Activated T-cell treated with anti-CD3 and anti-CD28 coated beads for 48 hours (primary cell): Measurements from ENCODE around the gene DHDH.

ENCODE experiments used
- DNase-seq: peaks from one replicate; pipeline ENCODE4 v3.0.0-alpha.2; 2020; ENCODE audit warnings: low read depth

Gene DHDH

GRCh38 chr19:48950159-48950558 lies 16.7 kb downstream of the DHDH start:
- no peak for DNase-seq

DNA sequence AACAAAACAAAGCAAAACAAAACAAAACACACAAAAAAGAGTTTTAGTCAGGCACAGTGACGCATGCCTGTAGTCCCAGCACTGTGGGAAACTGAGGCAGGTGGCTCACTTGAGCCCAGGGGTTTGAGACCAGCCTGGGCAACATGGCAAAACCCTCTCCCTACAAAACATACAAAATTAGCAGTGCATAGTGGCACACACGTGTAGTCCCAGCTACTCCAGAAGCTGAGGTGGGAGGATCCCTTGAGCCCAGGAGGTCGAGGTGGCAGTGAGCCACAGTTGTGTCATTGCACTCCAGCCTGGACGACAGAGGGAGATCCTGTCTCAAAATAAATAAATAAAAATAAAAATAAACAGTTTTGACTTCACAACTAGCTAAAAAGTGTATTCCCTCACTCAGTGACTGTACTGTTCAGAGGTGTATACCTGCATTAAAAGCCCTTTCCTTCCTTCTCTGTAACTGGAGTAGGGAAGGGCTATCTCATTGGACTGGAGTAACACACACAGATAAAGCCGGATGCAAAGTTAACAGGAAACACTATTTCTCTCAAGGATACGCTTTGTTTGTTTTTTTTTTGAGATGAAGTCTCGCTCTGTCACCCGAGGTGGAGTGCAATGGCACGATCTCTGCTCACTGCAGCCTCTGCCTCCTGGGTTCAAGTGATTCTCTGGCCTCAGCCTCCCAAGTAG lies 17.5 kb downstream of the DHDH start:
- DNase-seq, result no peak

DNA sequence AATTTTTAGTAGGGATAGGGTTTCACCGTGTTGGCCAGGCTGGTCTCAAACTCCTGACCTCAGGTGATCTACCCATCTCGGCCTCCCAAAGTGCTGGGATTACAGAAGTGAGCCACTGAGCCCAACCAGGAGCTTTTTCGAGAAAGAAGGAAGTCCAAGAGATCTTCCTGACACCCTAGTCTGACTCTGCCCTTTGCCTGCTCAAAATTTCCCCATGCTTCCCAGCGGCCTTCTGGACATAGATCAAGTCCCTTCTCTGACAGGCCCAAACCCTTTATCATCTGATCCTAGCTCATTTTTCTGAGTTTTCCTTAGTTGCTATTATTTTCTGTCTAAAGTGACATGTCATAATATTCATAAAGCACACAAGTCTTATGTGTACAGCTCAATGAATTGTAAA lies 19.6 kb downstream of the DHDH start:
- no peak for DNase-seq

DNA sequence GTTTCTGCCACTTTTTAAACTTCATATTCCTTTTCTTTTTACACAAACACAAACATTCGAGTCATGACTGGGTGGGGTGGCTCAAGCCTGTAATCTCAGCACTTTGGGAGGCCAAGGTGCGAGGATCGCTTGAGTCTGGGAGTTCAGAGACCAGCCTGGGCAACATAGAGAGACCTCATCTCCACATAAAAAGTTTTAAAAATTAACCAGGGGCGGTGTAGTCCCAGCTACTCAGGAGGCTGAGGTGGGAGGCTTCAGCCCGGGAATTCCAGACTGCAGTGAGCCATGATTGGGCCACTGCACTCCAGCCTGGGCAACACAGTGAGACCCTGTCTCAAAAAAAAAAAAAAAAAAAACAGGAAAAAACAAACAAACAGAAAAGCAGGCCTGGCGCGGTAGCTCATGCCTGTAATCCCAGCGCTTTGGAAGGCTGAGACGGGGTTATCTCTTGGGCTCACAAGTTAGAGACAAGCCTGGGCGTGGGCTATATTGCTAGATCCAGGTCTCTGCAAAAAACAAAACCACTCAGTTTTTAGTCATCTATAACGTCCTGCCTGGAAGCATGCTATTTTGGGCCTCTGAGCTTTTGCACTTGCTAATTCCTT lies 20.6 kb downstream of the DHDH start:
- DNase-seq, result no peak

GRCh38 chr19:48954595-48955307 lies 21.3 kb downstream of the DHDH start, which contains the start of gene BAX:
TSS of gene BAX (plus strand) at chr19:48954875. CDS start at chr19:48954929, 54 bp downstream.
- DNase-seq, result peak; percentile 98

- no peak for DNase-seq
Observed at GRCh38 chr19:48955308-48955958, 21.9 kb downstream of the DHDH start.

DNA sequence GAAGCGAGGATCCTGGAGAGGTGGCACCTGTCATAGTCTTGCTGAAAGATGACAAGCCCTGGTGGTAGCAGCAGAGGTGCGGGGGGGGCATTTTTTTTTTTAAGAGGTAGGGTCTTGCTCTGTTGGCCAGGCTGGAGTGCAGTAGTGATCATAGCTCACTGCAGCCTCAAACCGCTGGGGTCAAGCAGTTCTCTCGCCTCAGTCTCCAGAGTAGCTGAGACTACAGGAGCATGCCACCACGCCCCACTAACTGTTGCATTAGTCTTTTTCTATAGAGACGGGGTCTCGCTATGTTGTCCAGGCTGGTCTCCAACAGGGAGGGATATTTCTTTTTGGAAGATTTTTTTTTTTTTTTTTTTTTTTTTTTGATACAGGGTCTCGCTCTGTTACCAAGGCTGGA lies 24.5 kb downstream of the DHDH start:
- no peak for DNase-seq

DNA sequence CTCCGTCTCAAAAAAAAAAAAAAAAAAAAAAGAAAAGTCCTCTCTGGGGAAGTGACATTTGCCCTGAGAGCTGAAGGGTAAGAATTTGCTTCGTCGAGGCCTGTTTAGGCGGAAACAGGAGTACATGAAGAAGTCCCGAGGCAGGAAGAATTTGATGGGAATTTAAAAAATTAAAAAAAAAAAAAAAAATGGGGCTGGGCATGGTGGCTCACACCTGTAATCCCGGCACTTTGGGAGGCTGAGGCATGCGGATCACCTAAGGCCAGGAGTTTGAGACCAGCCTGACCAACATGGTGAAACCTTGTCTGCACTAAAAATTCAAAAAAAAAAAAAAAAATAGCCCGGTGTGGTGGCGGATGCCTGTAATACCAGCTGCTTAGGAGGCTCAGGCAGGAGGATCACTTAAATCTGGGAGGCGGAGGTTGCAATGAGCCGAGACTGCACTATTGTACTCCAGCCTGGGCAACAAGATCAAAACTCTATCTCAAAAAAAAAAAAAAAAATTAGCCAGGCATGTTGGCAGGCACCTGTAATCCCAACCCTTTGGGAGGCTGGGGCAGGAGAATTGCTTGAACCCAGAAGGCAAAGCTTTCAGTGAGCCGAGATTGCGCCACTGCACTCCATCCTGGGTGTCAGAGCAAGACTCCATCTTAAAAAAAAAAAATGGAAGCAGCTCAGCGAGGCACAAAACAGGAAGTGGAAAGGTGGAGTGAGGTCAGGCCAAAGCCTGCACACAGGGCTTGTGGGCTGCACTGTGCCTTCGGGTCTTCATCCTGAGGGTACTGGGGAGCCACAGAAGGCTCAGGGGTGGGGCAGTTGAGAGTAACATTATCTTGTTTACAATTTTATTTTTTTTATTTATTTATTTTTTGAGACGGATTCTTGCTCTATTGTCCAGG lies 26.1 kb downstream of the DHDH start:
- DNase-seq, result no peak

GRCh38 chr19:48961051-48961649 lies 27.7 kb downstream of the DHDH start:
- no peak for DNase-seq

GRCh38 chr19:48961673-48962028 lies 28.2 kb downstream of the DHDH start:
- no peak for DNase-seq

DNA sequence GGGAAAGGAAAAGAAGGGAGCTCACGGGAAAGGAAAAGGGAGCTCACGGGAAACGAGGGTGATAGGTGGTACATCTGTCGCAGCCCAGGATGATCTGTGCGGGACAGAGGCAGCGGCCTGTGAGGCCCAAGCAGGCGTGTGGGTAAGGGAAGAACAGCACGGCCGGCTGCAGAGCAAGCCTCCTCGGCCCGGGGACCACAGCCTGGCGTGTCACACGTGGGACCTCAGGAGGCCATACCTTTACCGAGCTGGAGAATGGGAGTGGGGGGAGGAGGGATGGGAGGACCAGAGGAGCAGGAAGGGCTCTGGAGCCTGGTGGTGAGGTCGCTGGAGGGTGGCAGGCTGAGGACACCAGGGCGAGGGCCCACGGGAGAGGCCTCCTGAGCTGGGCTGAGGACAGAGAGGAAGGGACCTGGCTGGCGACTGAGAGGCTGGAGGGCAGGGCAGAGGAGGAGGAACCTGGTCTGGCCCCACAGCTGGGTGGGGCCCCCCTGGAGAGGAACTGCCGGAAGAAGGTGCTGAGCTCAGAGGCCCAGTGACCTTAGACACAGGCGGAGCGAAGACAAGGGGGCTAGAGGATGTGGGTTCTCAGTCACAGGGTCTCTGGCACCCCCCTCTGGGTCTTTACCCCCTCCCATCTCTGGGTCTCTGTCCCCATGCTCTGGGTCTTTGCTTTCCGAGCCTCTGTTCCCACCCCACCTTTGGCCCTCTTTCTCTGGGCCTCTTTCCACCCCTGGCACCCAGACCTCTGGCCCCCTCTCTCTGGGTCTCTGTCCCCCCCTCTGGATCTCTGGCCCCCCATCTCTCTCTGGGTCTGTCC lies 28.7 kb downstream of the DHDH start:
- no peak for DNase-seq

GRCh38 chr19:48962849-48963165 lies 29.3 kb downstream of the DHDH start:
- no peak for DNase-seq

- DNase-seq, result peak; percentile 75
Observed at GRCh38 chr19:48963371-48964204, 30.1 kb downstream of the DHDH start.

GRCh38 chr19:48964205-48965039 lies 30.9 kb downstream of the DHDH start:
- DNase-seq, result no peak

DNA sequence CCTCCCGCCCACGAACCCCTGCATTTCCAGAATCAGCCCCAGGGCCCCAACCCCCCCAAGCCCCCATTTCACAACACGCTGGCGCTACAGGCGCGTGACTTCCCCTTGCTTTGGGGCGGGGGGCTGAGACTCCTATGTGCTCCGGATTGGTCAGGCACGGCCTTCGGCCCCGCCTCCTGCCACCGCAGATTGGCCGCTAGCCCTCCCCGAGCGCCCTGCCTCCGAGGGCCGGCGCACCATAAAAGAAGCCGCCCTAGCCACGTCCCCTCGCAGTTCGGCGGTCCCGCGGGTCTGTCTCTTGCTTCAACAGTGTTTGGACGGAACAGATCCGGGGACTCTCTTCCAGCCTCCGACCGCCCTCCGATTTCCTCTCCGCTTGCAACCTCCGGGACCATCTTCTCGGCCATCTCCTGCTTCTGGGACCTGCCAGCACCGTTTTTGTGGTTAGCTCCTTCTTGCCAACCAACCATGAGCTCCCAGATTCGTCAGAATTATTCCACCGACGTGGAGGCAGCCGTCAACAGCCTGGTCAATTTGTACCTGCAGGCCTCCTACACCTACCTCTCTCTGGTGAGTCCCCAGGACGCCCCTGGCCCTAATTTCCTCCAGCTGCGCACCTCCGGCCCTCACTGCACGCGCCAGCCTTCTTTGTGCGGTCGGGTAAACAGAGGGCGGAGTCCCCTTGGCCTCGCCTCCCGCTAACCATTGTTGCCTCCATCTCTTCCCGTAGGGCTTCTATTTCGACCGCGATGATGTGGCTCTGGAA lies 31.7 kb downstream of the DHDH start, which contains the start of gene FTL:
FTL (plus strand) TSS at position 270 of the 766 bp plus-strand sequence; CDS start at position 469, 199 bp downstream.
- DNase-seq, result peak; percentile 92

DNA sequence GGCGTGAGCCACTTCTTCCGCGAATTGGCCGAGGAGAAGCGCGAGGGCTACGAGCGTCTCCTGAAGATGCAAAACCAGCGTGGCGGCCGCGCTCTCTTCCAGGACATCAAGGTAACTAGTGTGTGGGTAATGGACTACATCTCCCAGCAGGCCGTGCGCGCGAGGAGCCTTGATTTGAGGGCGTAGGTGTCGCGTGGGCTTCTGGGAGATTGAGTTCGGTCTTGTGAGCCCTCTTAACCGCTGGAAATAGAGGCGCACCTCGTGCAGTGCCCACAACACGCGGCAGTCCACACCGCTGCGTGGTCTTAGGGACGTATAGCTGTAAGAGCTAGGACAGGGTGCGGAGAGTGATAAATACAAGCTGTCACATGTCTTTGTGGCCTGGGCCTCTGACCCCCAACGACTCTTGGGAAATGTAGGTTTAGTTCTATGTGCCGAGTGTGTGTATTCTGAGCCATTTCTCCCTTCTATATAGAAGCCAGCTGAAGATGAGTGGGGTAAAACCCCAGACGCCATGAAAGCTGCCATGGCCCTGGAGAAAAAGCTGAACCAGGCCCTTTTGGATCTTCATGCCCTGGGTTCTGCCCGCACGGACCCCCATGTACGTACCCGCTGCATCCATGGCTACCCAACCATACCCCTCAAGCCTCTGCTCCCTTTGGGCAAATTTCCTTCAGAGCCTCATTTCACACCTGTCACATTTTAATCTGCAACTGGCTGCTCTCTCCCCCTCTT lies 32.5 kb downstream of the DHDH start:
- peak; percentile 82 for DNase-seq
